Measurements from ENCODE around the gene KLRC2. TPM values are rescaled to one million over a fixed set of nuclear protein-coding genes. Genes with fewer than 3 reads are reported as not detected.
"Not testable (repeated sequence)": the region's sequence is repeated elsewhere in the genome, so short reads cannot be mapped to it uniquely, and the experiment has no call there.

The KLRC2 gene
- total RNA-seq, 2 donors from 2014 or later: 0.52 to 0.66 TPM

DNA sequence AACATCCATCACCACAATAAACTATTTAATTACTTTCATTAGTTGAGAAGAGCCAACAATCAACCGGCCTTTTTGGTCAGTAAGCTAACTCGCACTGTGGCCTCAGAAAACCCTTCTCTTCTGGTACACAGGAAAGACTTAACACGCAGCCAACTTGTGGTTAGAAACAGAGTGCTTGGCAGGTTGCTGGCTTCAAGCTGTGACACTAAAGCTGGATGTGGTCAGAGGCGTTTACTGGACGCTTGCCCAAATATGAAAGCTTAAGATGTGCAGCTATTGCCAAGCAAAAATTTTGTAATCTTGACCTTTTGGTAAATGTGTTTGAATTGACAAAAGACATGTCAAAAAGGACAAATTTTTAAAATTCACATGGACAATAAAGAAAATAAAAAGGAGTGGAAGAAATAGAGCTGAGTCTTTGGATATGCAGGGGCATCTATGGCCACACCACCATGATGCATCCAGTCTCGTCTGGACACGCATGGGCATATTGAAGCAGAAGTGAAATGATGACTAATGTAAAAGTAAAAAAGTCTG, 43.3 kb downstream of the KLRC2 start:
- H3K9me3 ChIP-seq: no peaks in the 10 kb centered on the region
- peak; percentile 27 to 73 (median 34) for DNase-seq
- 53 to 75% methylated on average over 7 of the region's 7 CpGs for WGBS, 2 donors
- no peaks in the 10 kb centered on the region for H3K4me1 ChIP-seq
- intact Hi-C loops (cut with DNase I): no loop called here
- ATAC-seq: no peak
- no peak overlapping the region for H3K4me3 ChIP-seq
- no peaks in the 10 kb centered on the region for H3K36me3 ChIP-seq (replicated peaks in 1 of 2; ENCODE audit: insufficient read depth in 1 of 2, low read depth in 2 of 2)
- no peaks in the 10 kb centered on the region for H3K27me3 ChIP-seq
- TF ChIP-seq, protein P1, sequence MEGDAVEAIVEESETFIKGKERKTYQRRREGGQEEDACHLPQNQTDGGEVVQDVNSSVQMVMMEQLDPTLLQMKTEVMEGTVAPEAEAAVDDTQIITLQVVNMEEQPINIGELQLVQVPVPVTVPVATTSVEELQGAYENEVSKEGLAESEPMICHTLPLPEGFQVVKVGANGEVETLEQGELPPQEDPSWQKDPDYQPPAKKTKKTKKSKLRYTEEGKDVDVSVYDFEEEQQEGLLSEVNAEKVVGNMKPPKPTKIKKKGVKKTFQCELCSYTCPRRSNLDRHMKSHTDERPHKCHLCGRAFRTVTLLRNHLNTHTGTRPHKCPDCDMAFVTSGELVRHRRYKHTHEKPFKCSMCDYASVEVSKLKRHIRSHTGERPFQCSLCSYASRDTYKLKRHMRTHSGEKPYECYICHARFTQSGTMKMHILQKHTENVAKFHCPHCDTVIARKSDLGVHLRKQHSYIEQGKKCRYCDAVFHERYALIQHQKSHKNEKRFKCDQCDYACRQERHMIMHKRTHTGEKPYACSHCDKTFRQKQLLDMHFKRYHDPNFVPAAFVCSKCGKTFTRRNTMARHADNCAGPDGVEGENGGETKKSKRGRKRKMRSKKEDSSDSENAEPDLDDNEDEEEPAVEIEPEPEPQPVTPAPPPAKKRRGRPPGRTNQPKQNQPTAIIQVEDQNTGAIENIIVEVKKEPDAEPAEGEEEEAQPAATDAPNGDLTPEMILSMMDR (IDR thresholded peaks at IDR 0.05): no peak
- TF ChIP-seq POLR2A (IDR thresholded peaks at IDR 0.05): no peak
- H3K27ac ChIP-seq: no peak overlapping the region

DNA sequence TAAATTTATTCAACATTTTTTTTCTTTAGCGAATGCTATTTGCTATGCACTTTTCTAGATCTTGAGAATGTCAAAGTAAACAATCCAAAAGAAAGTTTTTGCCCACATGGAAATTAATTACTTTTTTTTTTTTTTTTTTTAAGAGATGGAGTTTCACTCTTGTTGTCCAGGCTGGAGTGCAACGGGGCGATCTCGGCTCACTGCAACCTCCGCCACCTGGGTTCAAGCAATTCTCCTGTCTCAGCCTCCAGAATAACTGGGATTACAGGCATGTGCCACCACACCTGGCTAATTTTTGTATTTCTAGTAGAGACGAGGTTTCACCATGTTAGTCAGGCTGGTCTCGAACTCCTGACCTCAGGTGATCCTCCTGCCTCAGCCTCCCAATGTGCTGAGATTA, 44.8 kb downstream of the KLRC2 start:
- WGBS, 2 donors: 92 to 93% methylated on average over 7 of the region's 7 CpGs
- H3K4me1 ChIP-seq; H3K27me3 ChIP-seq; DNase-seq; H3K27ac ChIP-seq; H3K9me3 ChIP-seq; intact Hi-C loops (cut with DNase I); ATAC-seq; H3K4me3 ChIP-seq; H3K36me3 ChIP-seq (replicated peaks in 1 of 2; ENCODE audit: insufficient read depth in 1 of 2, low read depth in 2 of 2): not testable (repeated sequence)

DNA sequence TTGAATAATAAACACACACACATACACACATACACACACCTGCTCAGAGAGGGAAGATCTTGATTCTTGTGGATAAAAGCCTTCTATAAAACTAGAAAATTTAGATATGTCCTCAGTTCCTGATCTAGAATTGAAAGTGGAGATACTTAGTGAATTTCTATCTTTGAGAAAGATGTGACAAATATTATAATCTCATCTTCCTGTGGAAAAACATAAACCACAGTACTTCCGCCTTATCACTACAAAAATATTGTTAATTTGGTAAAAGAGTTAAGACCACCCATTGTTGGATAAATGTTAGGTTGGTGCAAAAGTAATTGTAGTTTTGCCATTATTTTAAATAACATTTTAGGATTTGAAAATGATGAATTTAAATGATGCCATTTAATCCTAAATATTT, 45.9 kb downstream of the KLRC2 start, which contains the start of gene KLRK1:
Gene KLRK1 (minus strand): TSS at position 138 of the 400 bp plus-strand sequence. CDS start 1,231 bp downstream, outside the sequence.
- no peaks in the 10 kb centered on the region for H3K9me3 ChIP-seq
- no peaks in the 10 kb centered on the region for H3K4me1 ChIP-seq
- DNase-seq: no peak
- TF ChIP-seq, protein P1 (IDR thresholded peaks at IDR 0.05): no peak
- no peak for TF ChIP-seq POLR2A (IDR thresholded peaks at IDR 0.05)
- ATAC-seq: no peak
- no peak within 1 kb of the TSS for H3K27ac ChIP-seq
- H3K27me3 ChIP-seq: no peaks in the 10 kb centered on the region
- 78 to 84% methylated on average over 1 of the region's 1 CpG for WGBS, 2 donors
- intact Hi-C loops (cut with DNase I): no loop called here
- no peak within 1 kb of the TSS for H3K4me3 ChIP-seq
- no peaks in the 10 kb centered on the region for H3K36me3 ChIP-seq (replicated peaks in 1 of 2; ENCODE audit: insufficient read depth in 1 of 2, low read depth in 2 of 2)

DNA sequence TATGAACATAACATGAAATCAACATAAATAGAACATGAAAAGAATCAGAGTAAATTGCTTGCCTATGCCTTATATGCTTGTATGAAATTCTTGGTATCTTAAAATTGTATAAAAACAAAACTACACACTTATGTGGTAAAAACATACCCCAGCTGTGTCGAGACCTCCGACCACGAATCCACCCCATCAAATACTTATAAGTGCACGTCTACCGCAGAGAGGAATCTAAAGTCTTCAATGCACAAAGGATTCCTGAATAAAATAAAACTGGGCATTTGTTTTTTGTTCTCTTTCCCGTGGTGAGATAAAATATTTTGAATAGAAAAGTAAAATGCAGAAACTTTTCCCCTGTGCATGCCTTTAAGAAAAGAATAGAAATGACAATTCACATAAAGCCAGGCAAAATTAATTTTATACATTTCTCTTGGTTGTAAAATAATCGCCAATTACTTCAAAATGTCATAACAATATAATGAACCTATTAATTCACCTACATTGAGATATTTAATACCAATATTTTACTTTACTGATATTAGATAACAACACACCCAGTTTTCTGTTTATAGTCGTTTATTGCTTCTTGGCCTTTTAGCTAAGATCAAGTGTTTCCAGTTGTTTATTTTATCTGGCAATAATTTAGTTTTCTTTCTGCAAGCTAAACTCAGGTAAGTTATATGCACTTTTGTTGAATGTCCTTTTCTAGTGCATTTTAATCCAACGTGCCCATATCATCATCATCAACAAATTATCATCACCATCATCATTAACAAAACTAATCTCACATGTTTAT, 47.0 kb downstream of the KLRC2 start:
- no peaks in the 10 kb centered on the region for H3K9me3 ChIP-seq
- no peaks in the 10 kb centered on the region for H3K4me1 ChIP-seq
- intact Hi-C loops (cut with DNase I): no loop called here
- TF ChIP-seq, protein P1 (IDR thresholded peaks at IDR 0.05): no peak
- no peak for TF ChIP-seq POLR2A (IDR thresholded peaks at IDR 0.05)
- H3K36me3 ChIP-seq (replicated peaks in 1 of 2; ENCODE audit: insufficient read depth in 1 of 2, low read depth in 2 of 2): no peaks in the 10 kb centered on the region
- no peak for ATAC-seq
- no peaks in the 10 kb centered on the region for H3K27me3 ChIP-seq
- WGBS, 2 donors: 72 to 74% methylated on average over 9 of the region's 9 CpGs
- no peak for DNase-seq
- H3K27ac ChIP-seq: no peak overlapping the region
- no peak overlapping the region for H3K4me3 ChIP-seq

DNA sequence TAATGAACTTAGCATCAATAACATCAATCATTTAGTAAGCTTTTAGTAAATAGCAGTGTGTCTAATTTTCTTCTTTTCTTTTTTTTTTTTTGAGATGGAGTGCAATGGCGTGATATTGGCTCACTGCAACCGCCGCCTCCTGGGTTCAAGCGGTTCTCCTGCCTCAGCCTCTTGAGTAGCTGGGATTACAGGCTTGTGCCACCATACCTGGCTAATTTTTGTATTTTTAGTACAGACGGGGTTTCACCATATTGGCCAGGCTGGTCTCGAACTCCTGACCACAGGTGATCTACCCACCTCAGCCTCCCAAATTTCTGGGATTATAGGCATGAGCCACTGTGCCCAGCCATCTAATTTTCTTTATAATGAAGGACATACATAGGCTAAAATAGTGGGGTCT, 48.3 kb downstream of the KLRC2 start:
- H3K9me3 ChIP-seq; ATAC-seq; intact Hi-C loops (cut with DNase I); H3K27me3 ChIP-seq; H3K27ac ChIP-seq; DNase-seq; H3K4me1 ChIP-seq; H3K4me3 ChIP-seq; H3K36me3 ChIP-seq (replicated peaks in 1 of 2; ENCODE audit: insufficient read depth in 1 of 2, low read depth in 2 of 2): not testable (repeated sequence)
- WGBS, 2 donors: 84 to 89% methylated on average over 6 of the region's 6 CpGs
